ENCODE data around the gene FADS3. TPM values are rescaled to one million over a fixed set of nuclear protein-coding genes. Genes with fewer than 3 reads are reported as not detected.

Gene FADS3
- total and polyA plus RNA-seq, 2 of the 4 experiments (the other 2 are of a cell fraction): 54.5 to 110 TPM

DNA sequence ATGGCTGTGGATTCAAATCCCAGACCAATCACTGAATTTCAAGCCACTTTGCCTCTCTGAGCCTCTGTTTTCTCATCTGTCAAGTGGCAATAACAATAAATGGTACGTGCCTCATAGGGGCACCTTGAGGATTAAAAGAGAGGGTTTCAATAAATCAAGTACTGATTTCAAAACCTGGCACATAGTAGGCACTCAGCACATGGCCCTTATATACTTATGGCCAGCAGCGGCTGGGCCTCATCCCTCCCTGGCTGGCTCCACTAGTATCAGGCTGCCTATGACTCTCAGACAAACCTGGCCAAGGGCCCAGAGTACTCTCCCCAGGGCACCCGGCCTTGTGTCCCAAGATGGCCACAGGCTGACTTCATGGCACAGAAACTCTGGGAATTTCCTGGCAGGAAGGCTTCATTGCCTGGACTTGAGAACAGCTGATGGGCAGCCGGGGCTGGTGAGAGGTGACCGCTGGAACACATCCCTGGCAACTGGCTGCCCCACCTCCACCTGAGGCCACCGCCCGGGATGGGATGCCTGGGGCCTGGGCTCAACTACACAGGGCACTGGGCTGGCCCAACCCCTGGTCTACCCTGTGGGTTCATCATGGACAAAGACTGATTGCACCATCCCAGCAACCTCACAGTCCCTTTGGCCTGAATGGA lies 3.4 kb downstream of the FADS3 start:
- H3K23ac ChIP-seq (ENCODE audit: low read depth, low read length): 0 out of 2 replicates have a peak overlapping the region, but pooled peaks have one; percentile 3
- WGBS, 2 experiments (ENCODE audit: extremely low coverage in 2 of 2, insufficient read length in 1 of 2): 67% methylated on average over 1 of the region's 7 CpGs; no CpG with 5 or more reads in 1 of the 2 experiments
- H4K91ac ChIP-seq (ENCODE audit: insufficient read depth, low read depth, low read length): peak overlapping the region; percentile 89
- H3K4me1 ChIP-seq (ENCODE audit: control insufficient read depth, insufficient read depth, low read length): peaks cover 24% of the 10 kb centered on the region
- no peaks in the 10 kb centered on the region for H3K27me3 ChIP-seq (ENCODE audit: control insufficient read depth, insufficient read depth, low read length)
- peak overlapping the region; percentile 70 for H3K4ac ChIP-seq (ENCODE audit: low read depth, low read length)
- H3K18ac ChIP-seq (ENCODE audit: low read depth, low read length): peak overlapping the region; percentile 35
- DNase-seq (peak; percentile 90), ATAC-seq (ENCODE audit: low read depth) (peak; percentile 36)
- dilution Hi-C loops (cut with HindIII; ENCODE audit: low sequenced_read_pairs, unreplicated experiment) (no loop called here), intact Hi-C loops (cut with micrococcal nuclease) (no loop called here), in situ Hi-C loops (cut with MboI; ENCODE audit: low sequenced_read_pairs) (no loop called here)
- H3K9me1 ChIP-seq (ENCODE audit: insufficient read depth, low read length): peaks cover 16% of the 10 kb centered on the region
- peak overlapping the region; percentile 53; the same call in 1 of the 2 replicates for H3K27ac ChIP-seq (ENCODE audit: insufficient read depth, low read length)
- H2AK9ac ChIP-seq (replicated peaks; ENCODE audit: low read depth, low read length, poor library complexity): peak overlapping the region; percentile 70
- peak overlapping the region; percentile 26; the same call in 1 of the 2 replicates for H4K5ac ChIP-seq (ENCODE audit: low read depth, low read length)
- no peaks in the 10 kb centered on the region; the same call in 1 of the 2 replicates for H3K36me3 ChIP-seq (ENCODE audit: control insufficient read depth, insufficient read depth, low read length)
- H3K14ac ChIP-seq (replicated peaks; ENCODE audit: low read depth, low read length): peak overlapping the region; percentile 53
- ChIA-PET POLR2A (ENCODE audit: unreplicated experiment) (no interaction called here), CTCF (interaction anchor here (1.0 to 1.1 kb wide), 2 partner anchors 91 to 194 kb away, joined by 3 to 4 read pairs; no protein-coding TSS in a partner anchor)
- no TSS peak for BruUV-seq (replicated peaks)
- H2BK15ac ChIP-seq (ENCODE audit: low read depth, low read length): peak overlapping the region; percentile 19; the same call in 2 of the 3 replicates
- H3K4me3 ChIP-seq (ENCODE audit: insufficient read depth, low read depth, low read length): no peak overlapping the region
- peak overlapping the region; percentile 74 for H2BK120ac ChIP-seq (ENCODE audit: low read depth, low read length)
- H4K20me1 ChIP-seq (ENCODE audit: insufficient read depth, low read length): peaks cover 22% of the 10 kb centered on the region; the same call in 1 of the 2 replicates
- H3K9ac ChIP-seq (ENCODE audit: low read depth, low read length): peak overlapping the region; percentile 0; the same call in 1 of the 2 replicates
- peaks cover 3% of the 10 kb centered on the region; the same call in 1 of the 2 replicates for H3K9me3 ChIP-seq (ENCODE audit: control insufficient read depth, insufficient read depth, low read length)
- TF ChIP-seq MAZ (IDR thresholded peaks at IDR 0.05; ENCODE audit: borderline replicate concordance, low read depth, low read length) (0 out of 2 replicates have a peak, but pooled peaks have one; percentile 3), RAD21 (IDR thresholded peaks at IDR 0.05; ENCODE audit: low read length) (no peak), CEBPB (IDR thresholded peaks at IDR 0.05; ENCODE audit: low read depth, low read length) (0 out of 2 replicates have a peak, but pooled peaks have one; percentile 26), RFX5 (IDR thresholded peaks at IDR 0.05; ENCODE audit: low read depth, low read length) (no peak), POLR2A (IDR thresholded peaks at IDR 0.05; ENCODE audit: low read depth, low read length) (no peak), NFE2L2 (IDR thresholded peaks at IDR 0.05; ENCODE audit: low read depth, low read length) (no peak), FOS (IDR thresholded peaks at IDR 0.05; ENCODE audit: low read depth, low read length) (0 out of 2 replicates have a peak, but pooled peaks have one; percentile 4)
- TF ChIP-seq, protein P1, sequence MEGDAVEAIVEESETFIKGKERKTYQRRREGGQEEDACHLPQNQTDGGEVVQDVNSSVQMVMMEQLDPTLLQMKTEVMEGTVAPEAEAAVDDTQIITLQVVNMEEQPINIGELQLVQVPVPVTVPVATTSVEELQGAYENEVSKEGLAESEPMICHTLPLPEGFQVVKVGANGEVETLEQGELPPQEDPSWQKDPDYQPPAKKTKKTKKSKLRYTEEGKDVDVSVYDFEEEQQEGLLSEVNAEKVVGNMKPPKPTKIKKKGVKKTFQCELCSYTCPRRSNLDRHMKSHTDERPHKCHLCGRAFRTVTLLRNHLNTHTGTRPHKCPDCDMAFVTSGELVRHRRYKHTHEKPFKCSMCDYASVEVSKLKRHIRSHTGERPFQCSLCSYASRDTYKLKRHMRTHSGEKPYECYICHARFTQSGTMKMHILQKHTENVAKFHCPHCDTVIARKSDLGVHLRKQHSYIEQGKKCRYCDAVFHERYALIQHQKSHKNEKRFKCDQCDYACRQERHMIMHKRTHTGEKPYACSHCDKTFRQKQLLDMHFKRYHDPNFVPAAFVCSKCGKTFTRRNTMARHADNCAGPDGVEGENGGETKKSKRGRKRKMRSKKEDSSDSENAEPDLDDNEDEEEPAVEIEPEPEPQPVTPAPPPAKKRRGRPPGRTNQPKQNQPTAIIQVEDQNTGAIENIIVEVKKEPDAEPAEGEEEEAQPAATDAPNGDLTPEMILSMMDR (conservative IDR thresholded peaks at IDR 0.05; ENCODE audit: low read depth, low read length): no peak
- TF ChIP-seq, protein P2, sequence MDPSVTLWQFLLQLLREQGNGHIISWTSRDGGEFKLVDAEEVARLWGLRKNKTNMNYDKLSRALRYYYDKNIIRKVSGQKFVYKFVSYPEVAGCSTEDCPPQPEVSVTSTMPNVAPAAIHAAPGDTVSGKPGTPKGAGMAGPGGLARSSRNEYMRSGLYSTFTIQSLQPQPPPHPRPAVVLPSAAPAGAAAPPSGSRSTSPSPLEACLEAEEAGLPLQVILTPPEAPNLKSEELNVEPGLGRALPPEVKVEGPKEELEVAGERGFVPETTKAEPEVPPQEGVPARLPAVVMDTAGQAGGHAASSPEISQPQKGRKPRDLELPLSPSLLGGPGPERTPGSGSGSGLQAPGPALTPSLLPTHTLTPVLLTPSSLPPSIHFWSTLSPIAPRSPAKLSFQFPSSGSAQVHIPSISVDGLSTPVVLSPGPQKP (IDR thresholded peaks at IDR 0.05; ENCODE audit: borderline replicate concordance, low read depth, low read length): no peak
- H2AK5ac ChIP-seq (ENCODE audit: low read depth, low read length): peak overlapping the region; percentile 81; the same call in 1 of the 2 replicates
- peak overlapping the region; percentile 20 to 82; a peak in 3 of 4 replicates for H4K8ac ChIP-seq (ENCODE audit: low read depth in 2 of 2, low read length in 2 of 2)
- H3K56ac ChIP-seq (ENCODE audit: extremely low read depth, insufficient read depth, low read length): no peak overlapping the region
- H3K79me1 ChIP-seq (ENCODE audit: low read depth in 1 of 2, low read length in 2 of 2): peaks cover 32 to 76% of the 10 kb centered on the region in 2 experiments
- H3K4me2 ChIP-seq (ENCODE audit: low read depth, low read length): peak overlapping the region; percentile 7; the same call in 1 of the 2 replicates
- peak overlapping the region; percentile 83 for H2BK5ac ChIP-seq (ENCODE audit: low read depth, low read length, poor library complexity, severe bottlenecking)
- H2BK20ac ChIP-seq (ENCODE audit: low read depth, low read length): peak overlapping the region; percentile 73
- peak overlapping the region; percentile 58 for H2AFZ ChIP-seq (replicated peaks; ENCODE audit: low read length, poor library complexity)
